BE2C (cell line): ENCODE measurements around the gene PTBP1.

Source experiments
- DNase-seq: peaks from one replicate; pipeline ENCODE4 v3.0.0-alpha.2; 2020
- H3K27me3 ChIP-seq: fragments of 250-450 bp; sonication (Bioruptor Pico); 2 replicates; pipeline ENCODE4 v1.5.1; 2020; ENCODE audit warnings: mild to moderate bottlenecking
- H3K36me3 ChIP-seq: fragments of 250-450 bp; sonication (Bioruptor Pico); 2 replicates; pipeline ENCODE4 v1.5.1; 2020; ENCODE audit warnings: mild to moderate bottlenecking
- H3K4me1 ChIP-seq: fragments of 250-450 bp; sonication (Bioruptor Pico); 2 replicates; pipeline ENCODE4 v1.5.1; 2020
- H3K4me3 ChIP-seq: 2 replicates; pipeline ENCODE4 v1.5.1; 2011; ENCODE audit warnings: low read depth, low read length
- H3K9me3 ChIP-seq: fragments of 250-450 bp; sonication (Bioruptor Pico); 2 replicates; pipeline ENCODE4 v1.5.1; 2020
- CTCF ChIP-seq: IDR thresholded peaks from 2 replicates; pipeline ENCODE4 v1.5.1; 2012; ENCODE audit warnings: mild to moderate bottlenecking, low read depth, low read length

Gene PTBP1

GRCh38 chr19:780935-781334 is 16.3 kb upstream of the PTBP1 start:
- TF ChIP-seq CTCF: no peak
- Histone ChIP-seq H3K36me3 (no peaks in the 10 kb centered on the region), H3K9me3 (no peaks in the 10 kb centered on the region), H3K4me1 (no peaks in the 10 kb centered on the region), H3K4me3 (no peak overlapping the region), H3K27me3 (no peaks in the 10 kb centered on the region)
- DNase-seq: no peak

DNA sequence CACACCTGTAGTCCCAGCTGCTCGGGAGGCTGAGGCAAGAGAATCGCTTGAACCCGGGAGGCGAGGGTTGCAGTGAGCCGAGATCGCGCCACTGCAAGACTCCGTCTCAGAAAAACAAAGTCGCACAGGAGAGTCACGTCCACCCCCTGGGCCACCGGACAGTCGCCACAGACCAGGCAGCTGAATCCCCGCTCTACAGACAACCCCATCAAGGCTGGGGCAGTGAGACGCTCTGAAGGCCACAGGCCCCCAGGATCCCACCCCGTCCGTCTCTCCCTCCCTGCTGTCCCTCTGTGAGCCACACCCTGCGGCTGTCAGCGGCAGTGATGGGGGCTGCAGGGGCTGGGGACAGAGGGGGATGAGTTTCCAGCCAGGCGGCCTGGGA is 15.5 kb upstream of the PTBP1 start:
- no peaks in the 10 kb centered on the region for H3K9me3 ChIP-seq
- H3K27me3 ChIP-seq: no peaks in the 10 kb centered on the region
- no peaks in the 10 kb centered on the region for H3K36me3 ChIP-seq
- no peak for TF ChIP-seq CTCF
- DNase-seq: no peak
- H3K4me3 ChIP-seq: no peak overlapping the region
- H3K4me1 ChIP-seq: no peaks in the 10 kb centered on the region

- Histone ChIP-seq H3K4me3 (no peak overlapping the region), H3K36me3 (no peaks in the 10 kb centered on the region), H3K27me3 (no peaks in the 10 kb centered on the region), H3K4me1 (no peaks in the 10 kb centered on the region), H3K9me3 (no peaks in the 10 kb centered on the region)
- no peak for TF ChIP-seq CTCF
- no peak for DNase-seq
These were observed 14.9 kb upstream of the PTBP1 start for GRCh38 chr19:782185-782877.

DNA sequence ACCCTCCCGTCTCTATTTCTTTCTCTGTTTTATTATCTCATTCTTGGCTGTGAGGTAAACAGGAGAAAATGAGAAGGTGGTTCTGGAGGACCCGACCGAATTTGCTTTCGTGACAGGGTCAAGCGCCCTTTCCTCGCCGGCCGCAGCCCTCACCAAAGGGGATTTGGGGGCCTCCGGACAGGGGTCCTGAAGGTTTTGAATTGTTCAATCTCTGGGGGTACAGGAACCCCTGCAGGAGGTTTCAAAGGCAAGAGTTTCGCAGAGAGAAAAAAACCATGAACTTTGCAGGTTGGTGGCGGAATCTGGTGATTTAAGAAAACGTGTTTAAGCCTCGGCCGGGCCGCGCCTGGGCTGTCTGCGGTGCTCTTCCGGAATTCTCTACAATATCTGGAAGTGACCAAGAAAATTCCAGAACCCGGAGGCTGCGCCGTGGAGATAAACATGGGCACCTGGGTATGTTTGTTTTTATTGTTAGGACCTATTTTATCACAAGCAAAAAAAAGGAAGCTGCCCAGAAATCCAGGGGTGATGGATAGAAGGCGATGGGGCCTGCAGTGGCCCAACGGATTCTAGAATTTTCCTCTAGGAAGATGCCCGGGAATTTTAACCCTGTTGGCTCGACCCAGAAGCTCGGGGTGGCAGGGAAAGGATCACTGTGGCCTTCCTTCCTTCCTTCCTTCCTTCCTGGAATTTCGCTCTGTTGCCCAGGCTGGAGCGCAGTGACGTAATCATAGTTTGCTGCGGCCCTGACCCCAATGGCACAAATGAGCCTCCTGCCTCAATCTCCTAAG is 14.2 kb upstream of the PTBP1 start:
- Histone ChIP-seq H3K4me3 (no peak overlapping the region), H3K4me1 (no peaks in the 10 kb centered on the region), H3K9me3 (no peaks in the 10 kb centered on the region), H3K36me3 (no peaks in the 10 kb centered on the region), H3K27me3 (no peaks in the 10 kb centered on the region)
- TF ChIP-seq CTCF: no peak
- DNase-seq: no peak

GRCh38 chr19:784541-784940 is 12.7 kb upstream of the PTBP1 start:
- Histone ChIP-seq H3K36me3 (no peaks in the 10 kb centered on the region), H3K4me1 (peaks cover 11% of the 10 kb centered on the region), H3K9me3 (no peaks in the 10 kb centered on the region), H3K27me3 (no peaks in the 10 kb centered on the region), H3K4me3 (no peak overlapping the region)
- no peak for TF ChIP-seq CTCF
- DNase-seq: no peak

- Histone ChIP-seq H3K4me3 (no peak overlapping the region), H3K9me3 (no peaks in the 10 kb centered on the region), H3K27me3 (no peaks in the 10 kb centered on the region), H3K4me1 (peaks cover 13% of the 10 kb centered on the region), H3K36me3 (no peaks in the 10 kb centered on the region)
- DNase-seq: no peak
- TF ChIP-seq CTCF: no peak
These were observed 9.7 kb upstream of the PTBP1 start for GRCh38 chr19:787536-787935.
